ENCODE results near the gene BSND.

GRCh38 chr1:54950006-54950368 is 48.7 kb upstream of the BSND start:
- no peak for TF ChIP-seq CTCF (IDR thresholded peaks at IDR 0.05; ENCODE audit: low read depth, low read length)
- TF ChIP-seq EZH2phosphoT487 (IDR thresholded peaks at IDR 0.05; ENCODE audit: low read depth), result no peak
